HG03196 (cell line): ENCODE measurements around the gene SYNE4.
A peak's percentile ranks its signal among the peaks of the same experiment; 100 is the strongest.

Source experiments
- ATAC-seq: cut with Tn5 transposase; IDR thresholded peaks from one replicate; pipeline ENCODE4 v1.9.1; 2021; ENCODE audit not compliant: unreplicated experiment

SYNE4 gene

GRCh38 chr19:36026091-36026876, 17.7 kb upstream of the SYNE4 start:
- ATAC-seq, result no peak

DNA sequence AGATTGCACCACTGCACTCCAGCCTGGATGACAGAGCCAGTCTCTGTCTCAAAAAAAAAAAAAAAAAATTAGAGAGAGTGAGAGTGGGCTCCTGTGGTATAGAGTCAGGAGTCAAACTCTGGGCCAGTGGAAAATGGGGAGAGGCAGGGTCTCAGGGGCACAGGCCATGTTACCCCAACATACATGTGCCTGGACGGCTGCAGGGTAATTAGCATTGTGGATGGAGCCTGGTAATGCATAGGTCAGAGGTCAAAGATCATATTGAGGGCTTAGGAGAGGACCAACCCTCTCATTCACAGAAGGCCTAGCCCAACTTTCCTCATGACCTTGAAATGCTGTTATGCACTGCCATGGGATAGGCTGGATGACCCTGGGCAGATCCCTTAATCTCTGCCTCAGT, 16.9 kb upstream of the SYNE4 start:
- ATAC-seq, result no peak

GRCh38 chr19:36023432-36023831, 14.8 kb upstream of the SYNE4 start:
- ATAC-seq, result no peak

DNA sequence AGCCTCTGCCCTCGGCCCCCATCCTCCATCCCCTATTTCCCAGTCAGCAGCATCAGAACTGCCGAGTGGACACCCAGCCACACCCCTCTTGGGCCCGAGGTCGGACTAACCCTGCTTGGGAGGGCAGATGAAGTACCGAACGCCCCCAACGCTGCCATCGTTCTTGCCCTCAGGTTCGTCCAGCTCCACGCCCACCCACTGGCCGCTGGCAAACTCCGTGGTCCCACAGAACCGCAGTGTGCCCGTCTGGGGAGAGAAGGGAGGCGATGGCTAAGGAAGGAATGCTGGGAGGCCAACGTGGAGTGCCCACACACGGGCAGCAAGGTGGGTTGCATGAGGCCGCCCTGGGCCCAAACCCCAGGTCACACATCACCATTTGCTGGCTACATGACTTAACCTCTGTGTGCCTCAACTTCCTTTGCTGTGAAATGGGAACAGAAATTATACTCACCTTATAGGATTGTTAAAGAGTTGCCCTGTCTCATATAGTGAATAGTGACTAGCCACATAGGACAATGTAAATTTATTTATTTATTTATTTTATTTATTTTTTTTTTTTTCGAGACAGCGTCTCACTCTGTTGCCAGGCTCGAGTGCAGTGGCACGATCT, 10.6 kb upstream of the SYNE4 start:
- no peak for ATAC-seq

GRCh38 chr19:36014012-36014924, 5.7 kb upstream of the SYNE4 start, which contains the start of gene ALKBH6:
ALKBH6 (minus strand) TSS chr19:36014213; CDS start chr19:36013397, 816 bp downstream.
- peak; percentile 92 for ATAC-seq

- no peak for ATAC-seq
Observed at GRCh38 chr19:36013280-36014011, 4.8 kb upstream of the SYNE4 start.

- ATAC-seq, result no peak
Observed at GRCh38 chr19:36010402-36010801, 1.8 kb upstream of the SYNE4 start.

- ATAC-seq, result no peak
Observed at GRCh38 chr19:36009633-36010379, 1.2 kb upstream of the SYNE4 start.

GRCh38 chr19:36009220-36009619, 607 bp upstream of the SYNE4 start:
- no peak for ATAC-seq

DNA sequence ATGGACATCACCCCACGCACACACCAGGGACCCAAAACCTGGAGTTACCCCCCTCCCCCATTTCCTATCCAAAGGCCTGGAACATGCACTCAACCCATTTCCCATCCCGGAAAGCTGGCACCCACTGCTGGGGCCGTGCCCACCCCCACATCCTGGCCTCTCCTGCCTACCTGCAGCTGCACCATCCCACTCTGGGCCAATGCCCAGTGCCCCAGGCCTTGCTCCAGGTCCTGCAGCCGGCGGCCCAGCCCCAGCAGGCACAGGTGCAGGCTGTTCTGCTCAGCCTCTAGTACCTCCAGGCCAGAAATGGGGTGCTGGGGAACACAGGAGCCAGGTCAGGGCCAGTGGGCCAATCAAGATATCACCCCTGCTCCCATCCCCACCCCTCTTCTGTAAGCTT, 1.7 kb downstream of the SYNE4 start:
- ATAC-seq, result no peak

GRCh38 chr19:36003284-36003683, 5.3 kb downstream of the SYNE4 start:
- ATAC-seq, result no peak

DNA sequence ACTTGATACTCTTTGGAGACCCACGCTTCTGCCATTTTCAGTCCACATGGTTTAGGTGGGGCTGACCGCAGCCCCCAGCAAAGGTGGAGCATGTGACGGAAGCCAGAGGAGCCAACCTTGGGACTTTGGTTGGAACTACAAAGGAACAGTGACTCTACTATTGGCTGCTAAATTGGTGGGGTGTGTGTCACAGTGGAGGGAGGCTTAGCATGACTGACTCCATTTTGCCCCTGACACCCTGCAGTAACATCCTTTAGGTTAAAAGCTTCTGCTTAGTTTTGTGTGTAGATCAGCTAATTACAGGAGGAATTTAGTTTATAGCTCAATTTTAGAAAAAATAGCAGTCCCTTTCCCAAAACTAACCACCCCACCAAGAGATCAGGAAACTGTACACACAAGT, 7.0 kb downstream of the SYNE4 start:
- no peak for ATAC-seq

GRCh38 chr19:35996777-35997176, 11.8 kb downstream of the SYNE4 start:
- no peak for ATAC-seq

GRCh38 chr19:35995048-35995993, 13.3 kb downstream of the SYNE4 start, which contains the start of gene SDHAF1:
SDHAF1 (plus strand) TSS chr19:35995188; CDS start chr19:35995275, 87 bp downstream.
- peak; percentile 85 for ATAC-seq

GRCh38 chr19:35993923-35994598, 14.6 kb downstream of the SYNE4 start:
- no peak for ATAC-seq

- no peak for ATAC-seq
Observed at GRCh38 chr19:35992907-35993765, 15.5 kb downstream of the SYNE4 start.

GRCh38 chr19:35991731-35992450, 16.7 kb downstream of the SYNE4 start:
- ATAC-seq, result no peak
